HCT116 (cell line): ENCODE data around the gene PRDM7. TPM values are rescaled to one million over a fixed set of nuclear protein-coding genes. Genes with fewer than 3 reads are reported as not detected.
A peak's percentile ranks its signal among the peaks of the same experiment; 100 is the strongest.

Source experiments
- ATAC-seq: fragments of 200-7000 bp; cut with Tn5 transposase; 2 replicates; pipeline ENCODE4 v1.9.1; 2020; ENCODE audit warnings: mild to moderate bottlenecking, moderate library complexity
- BruUV-seq: library from RNA; stranded (reverse); fragments of 400-500 nt; replicated peaks from 2 replicates; lab custom pipeline; 2021; lab: Mats Ljungman, UMichigan
- CTCF ChIA-PET: fragments of 300-600 bp; sonication (Branson Sonifier 250); formaldehyde crosslinking; loops from one replicate; lab custom pipeline; 2021; ENCODE audit warnings: antibody characterized with exemption; lab: Charles Lee
- POLR2A ChIA-PET: fragments of 300-600, 350-600 bp; sonication (Branson Sonifier 250); formaldehyde crosslinking; loops from one replicate; lab custom pipeline; 2021; ENCODE audit warnings: antibody characterized with exemption; lab: Charles Lee
- RAD21 ChIA-PET, 2 experiments: fragments of 300-600 bp; sonication (Branson Sonifier 250); formaldehyde crosslinking; loops; one replicate each; lab custom pipeline; 2023; ENCODE audit warnings: low total read pairs in 2 of 2; ENCODE audit not compliant: uncharacterized antibody in 2 of 2, unreplicated experiment in 2 of 2, low non-redundant PET in 1 of 2; lab: Charles Lee
- DNase-seq: peaks from one replicate; pipeline ENCODE4 v3.0.0-alpha.2; 2010; ENCODE audit warnings: low read depth, low spot score
- H2AFZ ChIP-seq: fragments of 200-600 bp; shearing (Covaris generic), sonication (generic); 2 replicates; pipeline ENCODE4 v1.6.1; 2017; ENCODE audit warnings: low read depth, mixed run types, mixed read lengths, antibody characterized with exemption, low read length; ENCODE audit not compliant: poor library complexity, severe bottlenecking
- H3K27ac ChIP-seq: 2 replicates; pipeline ENCODE4 v1.5.1; 2012; ENCODE audit warnings: low read depth, low read length
- H3K27me3 ChIP-seq: fragments of 200-600 bp; sonication (generic); 2 replicates; pipeline ENCODE4 v1.6.1; 2016; ENCODE audit warnings: mixed run types, low read length, mixed read lengths; ENCODE audit not compliant: insufficient read depth
- H3K36me3 ChIP-seq, 2 experiments: fragments of 200-500 bp in 1 of 2; fragments of 200-600 bp in 1 of 2; sonication (Bioruptor generic) in 1 of 2; sonication (generic) in 1 of 2; 2 replicates each; pipeline versions ENCODE4 v1.5.1 to v1.6.1; 2014 to 2016; ENCODE audit warnings: low read length in 2 of 2, inconsistent platforms in 1 of 2, mixed read lengths in 1 of 2, mixed run types in 1 of 2; ENCODE audit not compliant: insufficient read depth in 2 of 2, control insufficient read depth in 1 of 2
- H3K4me1 ChIP-seq, 2 experiments: fragments of 200-600 bp in 1 of 2; sonication (generic) in 1 of 2; 2 replicates each; pipeline versions ENCODE4 v1.5.1 to v1.6.1; 2012 to 2017; ENCODE audit warnings: low read length in 2 of 2, inconsistent platforms in 1 of 2, mild to moderate bottlenecking in 1 of 2, mixed read lengths in 1 of 2, mixed run types in 1 of 2, moderate library complexity in 1 of 2; ENCODE audit not compliant: insufficient read depth in 2 of 2, control insufficient read depth in 1 of 2
- H3K4me2 ChIP-seq: fragments of 200-600 bp; sonication (generic); 2 replicates; pipeline ENCODE4 v1.6.1; 2017; ENCODE audit warnings: mixed run types, low read length, mixed read lengths
- H3K4me3 ChIP-seq, 2 experiments: fragments of 200-600 bp in 1 of 2; sonication (generic) in 1 of 2; replicated peaks in 1 of 2; 2 replicates each; pipeline ENCODE4 v1.5.1; 2011 to 2016; ENCODE audit warnings: low read length in 2 of 2, control low read depth in 1 of 2, low read depth in 1 of 2, mild to moderate bottlenecking in 1 of 2, mixed read lengths in 1 of 2, mixed run types in 1 of 2
- H3K79me2 ChIP-seq: fragments of 200-600 bp; sonication (generic); 2 replicates; pipeline ENCODE4 v1.6.1; 2017; ENCODE audit warnings: mild to moderate bottlenecking, mixed run types, low read length, moderate library complexity, mixed read lengths; ENCODE audit not compliant: insufficient read depth
- H3K9ac ChIP-seq: fragments of 200-600 bp; sonication (generic); 2 replicates; pipeline ENCODE4 v1.6.1; 2016; ENCODE audit warnings: low read length, mixed read lengths
- H3K9me2 ChIP-seq: fragments of 200-600 bp; sonication (generic), shearing (Covaris generic); 2 replicates; pipeline ENCODE4 v1.6.1; 2017; ENCODE audit warnings: mixed run types, mild to moderate bottlenecking, moderate library complexity; ENCODE audit not compliant: insufficient read depth
- H3K9me3 ChIP-seq, 2 experiments: fragments of 200-500 bp in 1 of 2; fragments of 200-600 bp in 1 of 2; sonication (Bioruptor generic) in 1 of 2; sonication (generic) in 1 of 2; 2 replicates each; pipeline ENCODE4 v1.6.1; 2014 to 2017; ENCODE audit warnings: low read length in 2 of 2, mixed read lengths in 2 of 2, inconsistent platforms in 1 of 2, low read depth in 1 of 2, mild to moderate bottlenecking in 1 of 2, mixed run types in 1 of 2, moderate library complexity in 1 of 2; ENCODE audit not compliant: control insufficient read depth in 1 of 2, insufficient read depth in 1 of 2
- H4K20me1 ChIP-seq: fragments of 200-600 bp; sonication (generic), shearing (Covaris generic); 2 replicates; pipeline ENCODE4 v1.6.1; 2017; ENCODE audit warnings: mixed run types, mild to moderate bottlenecking, moderate library complexity; ENCODE audit not compliant: insufficient read depth
- CTCF ChIP-seq, 3 experiments: fragments of 200-600 bp in 1 of 3; sonication (generic) in 1 of 3; IDR thresholded peaks in 2 of 3; conservative IDR thresholded peaks in 1 of 3; 2 replicates each; pipeline ENCODE4 v1.5.1; 2012 to 2017; ENCODE audit warnings: low read depth in 2 of 3, low read length in 2 of 3, antibody characterized with exemption in 1 of 3, borderline replicate concordance in 1 of 3, control low read depth in 1 of 3, mild to moderate bottlenecking in 1 of 3, mixed read lengths in 1 of 3, mixed run types in 1 of 3, moderate library complexity in 1 of 3; ENCODE audit not compliant: insufficient read depth in 1 of 3
- EGR1 ChIP-seq: IDR thresholded peaks from 2 replicates; pipeline ENCODE4 v1.6.1; 2012; ENCODE audit warnings: low read depth
- EZH2phosphoT487 ChIP-seq: fragments of 200-600 bp; IDR thresholded peaks from 2 replicates; pipeline ENCODE4 v1.6.1; 2018; ENCODE audit warnings: antibody characterized with exemption, borderline replicate concordance
- FOSL1 ChIP-seq: IDR thresholded peaks from 2 replicates; pipeline ENCODE4 v1.6.1; 2012; ENCODE audit warnings: low read depth
- MAX ChIP-seq: IDR thresholded peaks from 2 replicates; pipeline ENCODE4 v1.6.1; 2012
- POLR2AphosphoS5 ChIP-seq: IDR thresholded peaks from 2 replicates; pipeline ENCODE4 v1.6.1; 2011; ENCODE audit warnings: mild to moderate bottlenecking, low read depth, low read length, moderate library complexity
- SIN3A ChIP-seq: IDR thresholded peaks from 2 replicates; pipeline ENCODE4 v1.6.1; 2012; ENCODE audit warnings: low read depth
- YY1 ChIP-seq: IDR thresholded peaks from 2 replicates; pipeline ENCODE4 v1.6.1; 2011; ENCODE audit warnings: low read length, low read depth, moderate library complexity, mild to moderate bottlenecking; ENCODE audit not compliant: insufficient replicate concordance; ENCODE audit errors: extremely low read depth
- ZBTB33 ChIP-seq: IDR thresholded peaks from 2 replicates; pipeline ENCODE4 v1.6.1; 2011; ENCODE audit warnings: mild to moderate bottlenecking, low read length, moderate library complexity; ENCODE audit not compliant: insufficient replicate concordance; ENCODE audit errors: extremely low read depth
- ZFX ChIP-seq: fragments of 450-650 bp; IDR thresholded peaks from 2 replicates; pipeline ENCODE4 v1.6.1; 2017
- intact Hi-C: fragments of 100-400 bp; cut with micrococcal nuclease; formaldehyde crosslinking; loops from 2 replicates; pipeline ENCODE4 v1.10.0; 2022
- total RNA-seq: library from RNA; stranded (reverse); gene quantifications from one replicate; pipeline ENCODE4 v1.2.1, GENCODE V29; 2021; ENCODE audit not compliant: unreplicated experiment

Gene PRDM7
- total RNA-seq, 1 experiment from 2014 or later = 0.07 TPM

- no peaks in the 10 kb centered on the region for H4K20me1 ChIP-seq
- no peak overlapping the region for H3K27ac ChIP-seq
- ChIA-PET POLR2A (no interaction called here), CTCF (interaction anchor here (0.6 kb wide), 1 partner anchor 9 kb away, joined by 3 read pairs; no protein-coding TSS in a partner anchor), RAD21 (no interaction called here)
- peak in 2 of 3 experiments; percentile 31 to 46; a peak in 3 of 6 replicates for TF ChIP-seq CTCF (IDR thresholded peaks at IDR 0.05 in 2 of 3, conservative IDR thresholded peaks at IDR 0.05 in 1 of 3; ENCODE audit: borderline replicate concordance in 1 of 3, insufficient read depth in 1 of 3, low read depth in 2 of 3, low read length in 2 of 3)
- no peak for TF ChIP-seq POLR2AphosphoS5
- H3K9ac ChIP-seq = no peak overlapping the region
- no peaks in the 10 kb centered on the region for H3K9me2 ChIP-seq
- BruUV-seq = no TSS peak
- DNase-seq (no peak), ATAC-seq (peak; percentile 26)
- peaks cover 4 to 13% of the 10 kb centered on the region in 2 experiments for H3K36me3 ChIP-seq
- H3K79me2 ChIP-seq = peaks cover 58% of the 10 kb centered on the region
- H3K4me3 ChIP-seq = no peak overlapping the region
- H2AFZ ChIP-seq = no peak overlapping the region
- H3K9me3 ChIP-seq = no peaks in the 10 kb centered on the region
- H3K4me1 ChIP-seq = peaks cover 14 to 23% of the 10 kb centered on the region in 2 experiments
- no peak overlapping the region for H3K4me2 ChIP-seq
- intact Hi-C loops = no loop called here
- H3K27me3 ChIP-seq = no peaks in the 10 kb centered on the region
These were observed 51.0 kb downstream of the PRDM7 start for GRCh38 chr16:90026135-90026534.

GRCh38 chr16:90023078-90023447 lies 54.1 kb downstream of the PRDM7 start:
- CTCF ChIA-PET = no interaction called here
- no TSS peak for BruUV-seq
- H3K27ac ChIP-seq = peak overlapping the region; percentile 50

More at GRCh38 chr16:90023078-90023447, 54.1 kb downstream of the PRDM7 start:
- Histone ChIP-seq H2AFZ (no peak overlapping the region), H3K4me2 (peak overlapping the region; percentile 91), H3K4me3 (peak overlapping the region; percentile 86 to 87), H4K20me1 (no peaks in the 10 kb centered on the region), H3K4me1 (peaks cover 28 to 42% of the 10 kb centered on the region in 2 experiments), H3K36me3 (peaks cover 3 to 6% of the 10 kb centered on the region in 2 experiments; a peak in 2 of 4 replicates), H3K9ac (peak overlapping the region; percentile 91), H3K9me2 (no peaks in the 10 kb centered on the region), H3K9me3 (no peaks in the 10 kb centered on the region), H3K79me2 (peaks cover 67% of the 10 kb centered on the region), H3K27me3 (no peaks in the 10 kb centered on the region)
- ChIA-PET RAD21 (no interaction called here), POLR2A (interaction anchor here (1.4 kb wide), 1 partner anchor 8 kb away, joined by 3 read pairs; no protein-coding TSS in a partner anchor)
- TF ChIP-seq FOSL1 = no peak
- TF ChIP-seq MAX = no peak
- TF ChIP-seq ZBTB33 = no peak
- no peak for TF ChIP-seq EZH2phosphoT487
- no peak for TF ChIP-seq ZFX
- no peak for TF ChIP-seq POLR2AphosphoS5
- no peak for TF ChIP-seq EGR1
- TF ChIP-seq YY1 = no peak
- no peak for TF ChIP-seq SIN3A
- ATAC-seq = peak; percentile 2
- no peak for DNase-seq
- intact Hi-C loops = no loop called here
